ENCODE measurements around the gene ZFAND2A. TPM values are rescaled to one million over a fixed set of nuclear protein-coding genes. Genes with fewer than 3 reads are reported as not detected.
"Not testable (repeated sequence)": the region's sequence is repeated elsewhere in the genome, so short reads cannot be mapped to it uniquely, and the experiment has no call there.

Gene ZFAND2A
- total RNA-seq, 1 experiment from 2014 or later = 51.2 TPM

DNA sequence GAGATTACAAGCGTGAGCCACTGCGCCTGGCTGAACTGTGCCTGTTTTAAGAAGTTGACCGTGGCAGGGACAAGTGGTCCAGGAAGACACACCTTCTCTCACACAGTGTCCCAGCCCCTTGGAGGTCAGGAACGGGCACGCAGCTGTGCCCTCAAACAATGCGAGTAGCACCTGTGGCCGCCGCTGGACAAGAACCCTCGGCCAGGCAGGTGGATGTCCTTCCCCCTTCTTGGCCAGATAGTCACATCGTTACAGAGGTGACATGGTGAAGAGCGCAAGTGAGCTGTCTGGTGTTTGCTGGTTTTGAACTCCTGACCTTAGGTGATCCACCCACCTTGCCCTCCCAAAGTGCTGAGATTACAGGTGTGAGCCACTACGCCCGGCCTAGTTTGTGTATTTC lies 8.8 kb downstream of the ZFAND2A start:
- H3K9me3 ChIP-seq (ENCODE audit: insufficient read depth, low read depth) = no peaks in the 10 kb centered on the region
- H2AFZ ChIP-seq = no peak overlapping the region
- H3K4me1 ChIP-seq (replicated peaks; ENCODE audit: insufficient read depth) = peaks cover 9% of the 10 kb centered on the region
- ChIA-PET CTCF (no interaction called here), POLR2A (ENCODE audit: unreplicated experiment) (no interaction called here)
- H3K27me3 ChIP-seq (ENCODE audit: insufficient read depth, low read depth) = no peaks in the 10 kb centered on the region
- H3K79me2 ChIP-seq (ENCODE audit: low read depth) = peaks cover 23% of the 10 kb centered on the region
- H3K4me3 ChIP-seq = no peak overlapping the region
- peaks cover 51% of the 10 kb centered on the region for H3K36me3 ChIP-seq (ENCODE audit: low read depth)
- H3K9me2 ChIP-seq (ENCODE audit: insufficient read depth) = no peaks in the 10 kb centered on the region
- peaks cover 9% of the 10 kb centered on the region; the same call in 1 of the 2 replicates for H4K20me1 ChIP-seq (ENCODE audit: insufficient read depth)
- TF ChIP-seq EZH2 (IDR thresholded peaks at IDR 0.05; ENCODE audit: low read depth) = no peak
- TF ChIP-seq CTCF (conservative IDR thresholded peaks at IDR 0.05) = no peak
- intact Hi-C loops (cut with micrococcal nuclease; ENCODE audit: unreplicated experiment) = no loop called here
- H3K4me2 ChIP-seq = no peak overlapping the region
- peaks cover 47% of the 10 kb centered on the region for H3F3A ChIP-seq (ENCODE audit: insufficient read depth, low read depth)
- H3K27ac ChIP-seq = no peak overlapping the region
- DNase-seq = no peak
- no TSS peak for BruUV-seq (replicated peaks)

- DNase-seq = no peak
- Histone ChIP-seq H3K9me2 (ENCODE audit: insufficient read depth) (no peaks in the 10 kb centered on the region), H3K4me1 (replicated peaks; ENCODE audit: insufficient read depth) (peaks cover 4% of the 10 kb centered on the region), H3F3A (ENCODE audit: insufficient read depth, low read depth) (peaks cover 43% of the 10 kb centered on the region), H3K36me3 (ENCODE audit: low read depth) (peaks cover 47% of the 10 kb centered on the region), H3K27ac (no peak overlapping the region), H3K9me3 (ENCODE audit: insufficient read depth, low read depth) (no peaks in the 10 kb centered on the region), H2AFZ (no peak overlapping the region), H4K20me1 (ENCODE audit: insufficient read depth) (peaks cover 9% of the 10 kb centered on the region; the same call in 1 of the 2 replicates), H3K27me3 (ENCODE audit: insufficient read depth, low read depth) (no peaks in the 10 kb centered on the region), H3K4me3 (no peak overlapping the region), H3K79me2 (ENCODE audit: low read depth) (peaks cover 19% of the 10 kb centered on the region), H3K4me2 (no peak overlapping the region)
- intact Hi-C loops (cut with micrococcal nuclease; ENCODE audit: unreplicated experiment) = no loop called here
- TF ChIP-seq CTCF (conservative IDR thresholded peaks at IDR 0.05) (no peak), EZH2 (IDR thresholded peaks at IDR 0.05; ENCODE audit: low read depth) (no peak)
- ChIA-PET POLR2A (ENCODE audit: unreplicated experiment) (no interaction called here), CTCF (no interaction called here)
- BruUV-seq (replicated peaks) = no TSS peak
These were observed 9.5 kb downstream of the ZFAND2A start for GRCh38 chr7:1150400-1151002.

GRCh38 chr7:1149351-1149794 lies 10.6 kb downstream of the ZFAND2A start:
- H3K79me2 ChIP-seq (ENCODE audit: low read depth) = peaks cover 7% of the 10 kb centered on the region; the same call in 1 of the 2 replicates
- no peak overlapping the region for H3K4me3 ChIP-seq
- H3K4me2 ChIP-seq = no peak overlapping the region
- BruUV-seq (replicated peaks) = no TSS peak
- peaks cover 7% of the 10 kb centered on the region; the same call in 1 of the 2 replicates for H4K20me1 ChIP-seq (ENCODE audit: insufficient read depth)
- no peak for DNase-seq
- CTCF ChIA-PET = interaction anchor here (0.6 kb wide), 2 partner anchors 70 to 156 kb away, joined by 3 to 6 read pairs; no protein-coding TSS in a partner anchor
- no peaks in the 10 kb centered on the region for H3K9me3 ChIP-seq (ENCODE audit: insufficient read depth, low read depth)
- H3K4me1 ChIP-seq (replicated peaks; ENCODE audit: insufficient read depth) = no peaks in the 10 kb centered on the region
- H3K9me2 ChIP-seq (ENCODE audit: insufficient read depth) = no peaks in the 10 kb centered on the region
- peaks cover 38% of the 10 kb centered on the region for H3F3A ChIP-seq (ENCODE audit: insufficient read depth, low read depth)
- H3K36me3 ChIP-seq (ENCODE audit: low read depth) = peaks cover 37% of the 10 kb centered on the region
- intact Hi-C loops (cut with micrococcal nuclease; ENCODE audit: unreplicated experiment) = no loop called here
- no peak overlapping the region for H2AFZ ChIP-seq
- TF ChIP-seq CTCF (conservative IDR thresholded peaks at IDR 0.05) = no peak
- no peak for TF ChIP-seq EZH2 (IDR thresholded peaks at IDR 0.05; ENCODE audit: low read depth)
- H3K27ac ChIP-seq = no peak overlapping the region
- no peaks in the 10 kb centered on the region for H3K27me3 ChIP-seq (ENCODE audit: insufficient read depth, low read depth)
- POLR2A ChIA-PET (ENCODE audit: unreplicated experiment) = no interaction called here

GRCh38 chr7:1147873-1148272 lies 12.1 kb downstream of the ZFAND2A start:
- H3K4me1 ChIP-seq (replicated peaks; ENCODE audit: insufficient read depth); BruUV-seq (replicated peaks); H2AFZ ChIP-seq; POLR2A ChIA-PET (ENCODE audit: unreplicated experiment); H4K20me1 ChIP-seq (ENCODE audit: insufficient read depth); H3K27ac ChIP-seq; DNase-seq; H3K9me3 ChIP-seq (ENCODE audit: insufficient read depth, low read depth); H3K4me2 ChIP-seq; H3K4me3 ChIP-seq; CTCF ChIA-PET; H3K9me2 ChIP-seq (ENCODE audit: insufficient read depth); H3K27me3 ChIP-seq (ENCODE audit: insufficient read depth, low read depth); intact Hi-C loops (cut with micrococcal nuclease; ENCODE audit: unreplicated experiment); H3K79me2 ChIP-seq (ENCODE audit: low read depth): not testable (repeated sequence)
- H3K36me3 ChIP-seq (ENCODE audit: low read depth) = peaks cover 22% of the 10 kb centered on the region
- H3F3A ChIP-seq (ENCODE audit: insufficient read depth, low read depth) = peaks cover 38% of the 10 kb centered on the region

Data from PC-9 (cell line).